ENCODE data around the gene HPSE2.
"Not testable (repeated sequence)": the region's sequence is repeated elsewhere in the genome, so short reads cannot be mapped to it uniquely, and the experiment has no call there.

The HPSE2 gene

DNA sequence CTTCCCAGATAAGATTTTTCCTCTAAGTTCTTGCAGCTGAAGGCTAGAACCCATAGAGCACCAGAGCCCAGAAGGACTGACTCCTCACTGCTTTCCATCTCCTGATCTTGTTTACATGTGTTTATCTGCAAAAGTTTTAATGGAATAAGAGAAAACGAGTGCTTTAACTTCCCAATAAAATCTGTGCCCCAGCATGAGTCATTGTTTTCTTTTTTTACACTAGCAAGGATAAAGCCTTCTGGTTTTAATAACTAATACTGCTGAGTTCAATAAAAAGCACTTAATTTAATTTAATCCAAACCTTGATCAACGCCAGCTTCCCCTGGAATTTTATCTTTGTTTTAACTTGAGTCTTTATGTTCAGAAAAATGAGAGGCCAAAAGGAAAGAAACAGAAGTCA, 227.6 kb downstream of the HPSE2 start:
- FAIRE-seq = no peak
- DNase-seq (ENCODE audit: low spot score) = no peak

GRCh38 chr10:99007457-99007856, 228.2 kb downstream of the HPSE2 start:
- DNase-seq (ENCODE audit: low spot score) = no peak
- no peak for FAIRE-seq

DNA sequence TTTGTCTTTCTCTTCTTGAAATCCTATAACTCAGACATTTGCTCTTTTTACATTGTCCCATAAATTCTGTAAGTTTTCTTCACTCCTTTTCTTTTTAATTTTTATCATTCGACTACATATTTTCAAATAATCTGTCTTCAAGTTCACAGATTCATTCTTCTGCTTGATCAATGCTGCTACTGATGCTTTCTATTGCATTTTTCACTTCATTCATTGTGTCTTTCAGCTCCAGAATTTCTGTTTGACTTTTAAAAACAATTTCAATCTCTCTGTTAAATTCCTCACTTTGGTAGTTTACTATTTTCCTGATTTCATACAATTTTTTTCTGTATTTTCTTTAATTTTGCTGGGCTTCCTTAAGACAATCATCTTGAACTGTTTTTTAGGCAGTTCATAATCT, 230.4 kb downstream of the HPSE2 start:
- no peak for DNase-seq (ENCODE audit: low spot score)
- FAIRE-seq = no peak

- no peak for DNase-seq (ENCODE audit: low spot score)
- no peak for FAIRE-seq
These were observed 230.9 kb downstream of the HPSE2 start for GRCh38 chr10:99004738-99005137.

GRCh38 chr10:99002392-99002791, 233.3 kb downstream of the HPSE2 start:
- no peak for FAIRE-seq

DNA sequence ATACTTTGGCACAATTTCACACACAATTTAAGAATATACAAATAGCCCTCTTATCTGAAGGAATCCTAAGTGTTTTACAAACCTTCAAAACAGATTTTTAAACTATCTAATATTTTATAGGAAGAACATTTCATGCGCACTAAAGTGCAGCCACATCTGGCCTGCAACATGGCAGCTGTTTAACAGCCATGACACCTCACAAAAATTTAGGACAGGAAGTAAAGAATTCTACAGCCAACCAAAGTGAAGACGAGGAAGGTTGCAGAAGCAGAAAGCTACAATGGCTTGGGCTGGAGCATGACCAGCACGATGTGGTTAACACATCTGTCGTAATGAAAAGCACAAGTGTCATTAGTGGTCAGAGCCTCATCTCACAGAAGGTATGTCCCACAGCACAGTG, 238.1 kb downstream of the HPSE2 start:
- no peak for DNase-seq (ENCODE audit: low spot score)
- FAIRE-seq = no peak

More at GRCh38 chr10:99002392-99002791, 233.3 kb downstream of the HPSE2 start:
- DNase-seq (ENCODE audit: low spot score) = no peak

DNA sequence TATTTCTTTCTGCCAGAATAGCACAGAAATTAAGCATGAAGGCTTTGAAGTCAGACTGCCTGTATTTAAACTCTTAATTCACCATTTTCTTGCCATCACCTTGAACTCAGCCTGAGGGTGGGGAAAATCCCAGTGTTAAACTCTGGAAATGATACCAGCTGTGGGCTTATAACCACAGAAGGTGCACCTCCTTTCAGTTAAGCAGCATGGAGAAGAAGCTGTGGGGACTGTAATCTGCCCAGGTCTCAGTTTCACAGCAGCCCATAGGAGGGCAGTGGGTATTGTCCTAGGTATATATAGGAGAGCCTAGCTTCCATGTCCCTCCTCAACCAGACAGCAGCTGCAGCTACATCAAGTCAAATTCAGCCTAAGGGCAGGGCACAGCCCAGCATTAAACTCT, 241.6 kb downstream of the HPSE2 start:
- no peak for FAIRE-seq
- no peak for DNase-seq (ENCODE audit: low spot score)

GRCh38 chr10:98983751-98984150, 251.9 kb downstream of the HPSE2 start:
- not testable (repeated sequence) for FAIRE-seq; DNase-seq (ENCODE audit: low spot score)

DNA sequence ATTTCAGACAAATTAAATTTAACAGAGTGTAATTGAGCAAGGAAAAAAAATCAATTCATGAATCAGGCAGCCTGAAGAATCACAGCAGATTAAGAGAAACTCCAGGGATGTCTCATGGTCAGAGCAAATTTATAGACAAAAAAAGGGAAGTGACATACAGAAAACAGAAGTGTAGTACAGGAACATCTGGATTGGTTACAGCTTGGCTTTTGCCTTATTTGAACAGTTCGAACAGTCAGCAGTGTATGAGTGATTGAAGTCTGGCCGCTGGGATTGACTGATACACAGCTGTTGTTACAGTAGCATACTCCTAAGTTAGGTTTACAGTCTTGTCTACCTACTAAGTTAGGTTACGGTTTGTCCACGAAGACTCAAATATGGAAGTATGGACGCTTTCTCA, 255.3 kb downstream of the HPSE2 start:
- DNase-seq (ENCODE audit: low spot score) (no peak), FAIRE-seq (no peak)

DNA sequence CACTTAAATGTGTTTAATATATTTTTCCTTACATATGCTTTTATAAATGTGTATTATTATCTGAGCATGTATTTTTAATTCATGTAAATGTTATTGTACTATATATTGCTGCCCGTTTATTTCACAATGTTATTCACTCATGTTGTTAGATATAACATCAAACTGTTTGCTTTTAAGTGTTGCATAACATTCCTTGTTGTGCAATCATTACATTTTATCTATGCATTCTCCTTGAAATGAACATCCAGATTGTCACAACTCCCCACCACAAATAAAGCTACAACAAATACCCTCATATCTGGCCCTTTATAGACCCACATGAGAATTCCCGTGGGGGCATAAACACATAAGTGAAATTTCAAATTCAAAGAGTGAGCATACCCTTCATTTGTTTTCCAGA, 264.2 kb downstream of the HPSE2 start:
- no peak for FAIRE-seq

DNA sequence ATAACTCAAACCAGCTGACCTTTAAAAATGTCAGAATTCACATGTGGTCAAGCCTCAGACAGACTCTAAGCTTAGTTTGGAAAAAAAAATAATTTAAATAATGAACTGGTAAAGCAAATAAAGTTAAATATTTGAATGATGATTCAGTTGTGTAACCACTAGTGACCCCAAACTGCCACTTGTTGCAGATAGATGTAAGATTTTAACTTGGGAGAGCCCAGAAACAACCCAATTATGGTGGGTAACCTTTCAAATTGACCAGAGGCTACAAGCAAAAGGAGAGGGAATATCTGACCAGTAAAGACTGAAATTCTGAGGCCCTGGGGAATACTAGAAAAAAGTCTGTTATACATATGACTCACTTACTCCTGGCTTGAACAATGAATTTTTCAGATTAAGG, 268.1 kb downstream of the HPSE2 start:
- no peak for FAIRE-seq
- DNase-seq (ENCODE audit: low spot score) = no peak

More for the DNA sequence above, 264.2 kb downstream of the HPSE2 start:
- DNase-seq (ENCODE audit: low spot score) = no peak

GRCh38 chr10:98963608-98964007, 272.0 kb downstream of the HPSE2 start:
- FAIRE-seq = no peak

GRCh38 chr10:98959379-98959778, 276.3 kb downstream of the HPSE2 start:
- no peak for DNase-seq (ENCODE audit: low spot score)
- no peak for FAIRE-seq

More at GRCh38 chr10:98963608-98964007, 272.0 kb downstream of the HPSE2 start:
- no peak for DNase-seq (ENCODE audit: low spot score)

GRCh38 chr10:98957801-98958200, 277.9 kb downstream of the HPSE2 start:
- DNase-seq (ENCODE audit: low spot score) (no peak), FAIRE-seq (no peak)

DNA sequence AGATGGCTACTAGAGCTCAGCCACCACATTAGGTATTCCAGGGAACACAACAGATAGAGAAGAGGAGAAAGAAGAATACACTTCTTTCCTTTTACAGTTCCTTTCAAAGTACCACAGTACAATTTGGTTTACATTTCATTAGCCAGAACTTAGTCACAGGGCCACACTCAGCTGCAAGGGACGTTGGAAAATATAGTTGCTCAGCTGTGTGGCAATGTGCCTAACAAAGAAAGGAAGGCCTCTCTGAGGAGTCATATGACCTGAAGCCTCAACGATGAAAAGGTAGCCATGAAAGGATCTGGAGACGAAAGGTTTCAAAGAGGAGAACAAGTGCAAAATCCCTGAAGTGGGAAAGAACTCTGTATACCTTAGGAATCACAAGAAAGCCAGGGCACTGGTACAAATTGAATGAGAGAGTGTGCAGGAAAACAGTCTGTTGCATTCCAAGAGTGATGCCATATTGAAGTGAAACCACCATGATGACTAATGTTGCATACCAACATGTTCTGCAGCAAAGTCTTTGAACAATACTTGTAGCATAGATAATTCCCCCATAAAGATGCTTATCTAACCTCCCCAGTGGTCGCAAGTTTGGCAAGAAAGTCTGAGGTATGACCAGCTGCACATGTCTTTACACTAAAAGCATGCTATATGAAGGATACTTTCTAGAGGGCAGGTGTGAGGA, 278.9 kb downstream of the HPSE2 start:
- DNase-seq (ENCODE audit: low spot score) (peak; percentile 56), FAIRE-seq (no peak)

DNA sequence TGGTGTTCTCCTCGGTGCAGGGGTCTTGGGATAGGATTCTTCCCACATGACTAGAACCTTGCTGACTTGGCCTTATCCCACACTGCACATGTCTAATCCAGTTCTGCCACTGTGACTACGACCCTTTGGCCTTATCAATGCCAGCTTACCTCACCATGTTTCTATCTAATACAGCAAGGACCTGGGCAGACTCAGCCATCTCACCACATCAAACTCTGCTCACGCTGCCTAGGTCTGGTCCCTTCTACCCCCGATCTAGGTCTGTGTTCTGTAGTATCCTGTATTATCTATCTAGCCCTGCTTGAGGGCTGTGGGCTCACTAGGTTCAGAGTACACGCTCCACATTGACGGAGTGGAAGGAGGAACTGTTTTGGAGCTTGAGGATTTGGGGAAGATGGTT, 282.4 kb downstream of the HPSE2 start:
- FAIRE-seq = peak; percentile 37
- no peak for DNase-seq (ENCODE audit: low spot score)

DNA sequence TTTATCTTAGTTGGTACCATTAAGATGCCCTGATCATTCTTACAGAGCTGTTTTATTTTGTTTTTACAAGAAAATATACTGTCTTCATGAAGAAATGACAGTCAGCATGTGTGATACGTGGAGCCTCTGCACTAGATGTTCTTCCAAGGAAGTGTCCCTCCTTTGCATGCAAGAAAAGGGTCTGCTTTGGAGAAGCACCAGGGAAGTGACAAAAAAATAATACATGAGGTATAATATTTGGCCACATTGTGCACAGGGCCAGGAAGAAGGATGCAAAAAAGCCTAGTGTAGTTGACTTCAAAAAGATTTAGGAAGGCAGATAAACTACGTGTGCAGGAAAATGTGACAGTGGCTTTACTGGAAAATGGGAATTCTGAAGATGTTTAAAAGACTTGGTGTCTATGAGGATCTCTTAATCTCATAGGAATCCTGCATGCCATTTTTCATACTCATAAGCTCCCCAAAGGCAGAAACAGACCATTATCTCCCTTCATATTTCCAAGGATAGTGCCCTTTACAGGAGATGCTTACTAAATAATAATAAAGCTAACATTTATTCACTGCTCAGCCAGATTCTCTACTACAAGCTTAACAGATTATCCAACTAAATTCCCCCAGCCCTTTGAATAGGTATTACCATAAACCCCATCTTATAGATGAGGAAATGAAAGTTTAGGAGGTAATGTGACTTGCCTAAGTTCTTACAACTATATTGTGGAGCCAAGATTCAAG, 284.2 kb downstream of the HPSE2 start:
- no peak for DNase-seq (ENCODE audit: low spot score)
- FAIRE-seq = no peak

- FAIRE-seq (no peak), DNase-seq (ENCODE audit: low spot score) (no peak)
These were observed 285.5 kb downstream of the HPSE2 start for GRCh38 chr10:98950106-98950505.

- FAIRE-seq = no peak
- no peak for DNase-seq (ENCODE audit: low spot score)
These were observed 286.3 kb downstream of the HPSE2 start for GRCh38 chr10:98949306-98949705.

- no peak for DNase-seq (ENCODE audit: low spot score)
- FAIRE-seq = no peak
These were observed 292.0 kb downstream of the HPSE2 start for GRCh38 chr10:98943681-98944080.

GRCh38 chr10:98929709-98930108, 305.9 kb downstream of the HPSE2 start:
- FAIRE-seq = no peak
- no peak for DNase-seq (ENCODE audit: low spot score)

GRCh38 chr10:98925651-98926050, 310.0 kb downstream of the HPSE2 start:
- FAIRE-seq = no peak
- DNase-seq (ENCODE audit: low spot score) = no peak

GRCh38 chr10:98924526-98924925, 311.1 kb downstream of the HPSE2 start:
- no peak for FAIRE-seq

More at GRCh38 chr10:98924526-98924925, 311.1 kb downstream of the HPSE2 start:
- no peak for DNase-seq (ENCODE audit: low spot score)

Data from urothelium cell line (cell line).